Left cardiac atrium (tissue), 4 donors: ENCODE results near the gene NEUROG2. TPM values are rescaled to one million over a fixed set of nuclear protein-coding genes. Genes with fewer than 3 reads are reported as not detected.
"Not testable (repeated sequence)": the region's sequence is repeated elsewhere in the genome, so short reads cannot be mapped to it uniquely, and the experiment has no call there.

Source experiments
- ATAC-seq, 2 donors: fragments of 200-7000 bp; cut with Tn5 transposase; one replicate each; pipeline ENCODE4 v1.9.1; 2020; ENCODE audit warnings: mild to moderate bottlenecking in 2 of 2, moderate library complexity in 2 of 2
- DNase-seq: peaks from one replicate; pipeline ENCODE4 v3.0.0-alpha.2; 2020
- intact Hi-C, 2 donors: fragments of 100-400 bp; cut with DNase I; formaldehyde crosslinking; loops; one replicate each; pipeline versions ENCODE4 v1.14.1 to v1.15.1; 2022 to 2023
- total RNA-seq, 2 donors: library from RNA; stranded (reverse); fragmentation: NEBNext Ultra II Directional; extraction: Animal tissue kit (Norgen Biotek cat#: 25700); gene quantifications; one replicate each; pipeline ENCODE4 v1.2.1, GENCODE V29; 2021
- donor health status: DM: no; HTN: yes; CAD: no.
- donor health status: DM: no; HTN: yes; CAD: no; lungs with severe emphysema.
- donor health status: DM: yes; HTN: yes; CAD: no.
- donor health status: Dilated cardiomyopathy.

Gene NEUROG2
- total RNA-seq, 2 donors from 2014 or later: not detected

GRCh38 chr4:112509243-112510141, 6.5 kb downstream of the NEUROG2 start:
- ATAC-seq (no peak), DNase-seq (no peak)
- intact Hi-C loops: no loop called here

- intact Hi-C loops: no loop called here
- ATAC-seq: no peak
- no peak for DNase-seq
Observed at GRCh38 chr4:112508356-112508755, 7.6 kb downstream of the NEUROG2 start.

- DNase-seq (no peak), ATAC-seq (no peak)
- intact Hi-C loops: no loop called here
Observed at GRCh38 chr4:112504807-112505206, 11.2 kb downstream of the NEUROG2 start.

GRCh38 chr4:112502871-112503270, 13.1 kb downstream of the NEUROG2 start:
- intact Hi-C loops: no loop called here
- ATAC-seq (no peak), DNase-seq (no peak)

- no peak for ATAC-seq
- intact Hi-C loops: no loop called here
- DNase-seq: no peak
Observed at GRCh38 chr4:112492321-112492720, 23.7 kb downstream of the NEUROG2 start.

GRCh38 chr4:112490808-112491207, 25.2 kb downstream of the NEUROG2 start:
- DNase-seq, intact Hi-C loops, ATAC-seq: not testable (repeated sequence)

GRCh38 chr4:112485930-112486329, 30.1 kb downstream of the NEUROG2 start:
- DNase-seq (no peak), ATAC-seq (no peak)
- intact Hi-C loops: no loop called here

GRCh38 chr4:112473985-112474384, 42.0 kb downstream of the NEUROG2 start:
- intact Hi-C loops: no loop called here
- no peak for DNase-seq
- no peak for ATAC-seq

GRCh38 chr4:112472318-112472717, 43.7 kb downstream of the NEUROG2 start:
- ATAC-seq: no peak
- intact Hi-C loops: no loop called here
- no peak for DNase-seq

Other genes starting within 250 kb of the NEUROG2 start
- 10 to 100 TPM; 12.4 to 23.4 TPM for gene TIFA, start 230.3 kb downstream of the NEUROG2 start, total RNA-seq
- gene ALPK1, start 218.8 kb downstream of the NEUROG2 start, total RNA-seq: 10 to 100 TPM in 1 of 2 donors, 1 to 10 TPM in 1; 7.6 to 12.1 TPM
- 1 to 10 TPM; 1.8 to 2.8 TPM for gene ZGRF1, start 120.7 kb upstream of the NEUROG2 start, total RNA-seq
- gene LARP7, start 121.0 kb upstream of the NEUROG2 start, total RNA-seq: 10 to 100 TPM; 43.9 to 44.9 TPM